Activated CD4-positive, alpha-beta T cell treated with anti-CD3 and anti-CD28 coated beads, Interleukin-2, Interleukin-4, amounts not matched to agents 100 ng/mL and 50 ng/mL, durations not matched to agents 16 hours and 8 hours (primary cell): ENCODE results near the gene IQGAP3.

ENCODE experiments used
- DNase-seq: peaks from one replicate; pipeline ENCODE4 v3.0.0-alpha.2; 2020; ENCODE audit warnings: low spot score

Gene IQGAP3

GRCh38 chr1:156480411-156481192 is 91.8 kb downstream of the IQGAP3 start:
- peak; percentile 71 for DNase-seq

GRCh38 chr1:156480016-156480370 is 92.4 kb downstream of the IQGAP3 start:
- no peak for DNase-seq

- DNase-seq = no peak
Observed at GRCh38 chr1:156479093-156480015, 93.0 kb downstream of the IQGAP3 start.

DNA sequence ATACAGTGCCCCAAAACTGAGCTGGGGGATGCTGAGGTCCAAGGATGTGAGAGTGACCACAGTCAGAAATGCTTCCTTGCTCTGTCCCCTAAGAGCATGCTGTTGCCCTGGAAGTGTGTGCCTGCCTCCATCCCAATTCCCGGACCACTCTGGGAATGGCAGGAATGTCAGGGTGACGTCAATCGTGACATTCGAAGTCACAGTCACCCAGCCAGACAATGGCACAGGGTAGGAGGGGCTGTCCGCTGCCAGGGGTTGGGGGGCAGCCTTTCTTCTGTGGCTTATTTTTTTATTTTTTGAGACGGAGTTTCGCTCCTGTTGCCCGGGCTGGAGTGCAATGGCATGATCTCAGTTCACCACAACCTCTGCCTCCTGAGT is 94.1 kb downstream of the IQGAP3 start:
- no peak for DNase-seq

GRCh38 chr1:156477526-156478249 is 94.7 kb downstream of the IQGAP3 start:
- DNase-seq = no peak

- DNase-seq = peak; percentile 20
Observed at GRCh38 chr1:156476501-156477298, 95.7 kb downstream of the IQGAP3 start.

- no peak for DNase-seq
Observed at GRCh38 chr1:156475568-156476500, 96.5 kb downstream of the IQGAP3 start.
